GM12878 (cell line): Measurements from ENCODE around the gene ARFRP1.

Experiments used
- CTCF ChIP-seq, 3 experiments: IDR thresholded peaks in 2 of 3; conservative IDR thresholded peaks in 1 of 3; 2 replicates each; pipeline ENCODE4 v1.5.1; 2011; ENCODE audit warnings: low read depth in 3 of 3, low read length in 3 of 3, mild to moderate bottlenecking in 3 of 3, control low read depth in 2 of 3, moderate library complexity in 2 of 3, inconsistent platforms in 1 of 3, mixed read lengths in 1 of 3; ENCODE audit not compliant: control insufficient read depth in 2 of 3, insufficient read depth in 1 of 3; ENCODE audit errors: extremely low read depth in 1 of 3
- EGR1 ChIP-seq, 2 experiments: IDR thresholded peaks; 1 replicate in 1 of 2; 2 replicates in 1 of 2; pipeline ENCODE4 v1.6.1; 2011 to 2012; ENCODE audit warnings: low read depth in 2 of 2, low read length in 2 of 2, borderline replicate concordance in 1 of 2, mild to moderate bottlenecking in 1 of 2, moderate library complexity in 1 of 2
- HCFC1 ChIP-seq: fragments of 150-350 bp; IDR thresholded peaks from 2 replicates; pipeline ENCODE4 v1.6.1; 2014; ENCODE audit warnings: low read length
- JUNB ChIP-seq: IDR thresholded peaks from 2 replicates; pipeline ENCODE4 v1.6.1; 2016; ENCODE audit warnings: antibody characterized with exemption, mild to moderate bottlenecking
- MTA3 ChIP-seq: IDR thresholded peaks from 2 replicates; pipeline ENCODE4 v1.6.1; 2012; ENCODE audit warnings: low read length, inconsistent platforms, borderline replicate concordance
- POLR2A ChIP-seq: IDR thresholded peaks from 2 replicates; pipeline ENCODE4 v1.6.1; 2011; ENCODE audit warnings: low read depth, mild to moderate bottlenecking, low read length
- RFX5 ChIP-seq: IDR thresholded peaks from 2 replicates; pipeline ENCODE4 v1.6.1; 2011; ENCODE audit warnings: low read depth, low read length, improper control_type of control experiment
- TBL1XR1 ChIP-seq: IDR thresholded peaks from 2 replicates; pipeline ENCODE4 v1.6.1; 2012; ENCODE audit warnings: low read depth, low read length, improper control_type of control experiment
- TF ChIP-seq, protein P1 (sequence below): IDR thresholded peaks from 2 replicates; pipeline ENCODE4 v1.6.1; 2012; ENCODE audit warnings: mild to moderate bottlenecking, low read depth, low read length
- TF ChIP-seq, protein P2 (sequence below): IDR thresholded peaks from 2 replicates; pipeline ENCODE4 v1.6.1; 2012; ENCODE audit warnings: low read depth, low read length, improper control_type of control experiment

DNA sequence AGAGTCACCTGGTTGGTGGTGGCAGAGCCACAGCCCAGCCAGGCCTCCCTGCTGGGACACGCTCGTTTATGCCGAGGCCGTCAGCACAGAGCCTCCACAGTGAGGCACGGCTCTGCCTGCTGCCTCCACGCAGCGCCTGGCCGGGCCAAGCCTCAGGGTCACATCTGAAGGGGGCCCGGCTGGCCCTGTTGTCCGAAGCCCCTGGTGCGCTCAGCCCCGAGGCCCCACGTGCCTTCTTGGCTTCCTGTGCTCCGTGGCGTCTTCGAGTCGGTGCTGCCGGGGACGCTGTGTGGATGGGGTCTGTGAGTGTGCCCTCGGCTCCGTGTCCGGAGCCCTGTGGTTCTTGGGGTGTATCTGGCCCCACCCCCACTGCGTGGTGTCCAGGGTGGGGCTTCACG, 21.7 kb downstream of the ARFRP1 start:
- no peak for TF ChIP-seq JUNB
- TF ChIP-seq HCFC1: no peak
- TF ChIP-seq EGR1 (IDR thresholded peaks at IDR 0.05; ENCODE audit: borderline replicate concordance in 1 of 2, low read depth in 2 of 2, low read length in 2 of 2): no peak
- TF ChIP-seq, protein P1, sequence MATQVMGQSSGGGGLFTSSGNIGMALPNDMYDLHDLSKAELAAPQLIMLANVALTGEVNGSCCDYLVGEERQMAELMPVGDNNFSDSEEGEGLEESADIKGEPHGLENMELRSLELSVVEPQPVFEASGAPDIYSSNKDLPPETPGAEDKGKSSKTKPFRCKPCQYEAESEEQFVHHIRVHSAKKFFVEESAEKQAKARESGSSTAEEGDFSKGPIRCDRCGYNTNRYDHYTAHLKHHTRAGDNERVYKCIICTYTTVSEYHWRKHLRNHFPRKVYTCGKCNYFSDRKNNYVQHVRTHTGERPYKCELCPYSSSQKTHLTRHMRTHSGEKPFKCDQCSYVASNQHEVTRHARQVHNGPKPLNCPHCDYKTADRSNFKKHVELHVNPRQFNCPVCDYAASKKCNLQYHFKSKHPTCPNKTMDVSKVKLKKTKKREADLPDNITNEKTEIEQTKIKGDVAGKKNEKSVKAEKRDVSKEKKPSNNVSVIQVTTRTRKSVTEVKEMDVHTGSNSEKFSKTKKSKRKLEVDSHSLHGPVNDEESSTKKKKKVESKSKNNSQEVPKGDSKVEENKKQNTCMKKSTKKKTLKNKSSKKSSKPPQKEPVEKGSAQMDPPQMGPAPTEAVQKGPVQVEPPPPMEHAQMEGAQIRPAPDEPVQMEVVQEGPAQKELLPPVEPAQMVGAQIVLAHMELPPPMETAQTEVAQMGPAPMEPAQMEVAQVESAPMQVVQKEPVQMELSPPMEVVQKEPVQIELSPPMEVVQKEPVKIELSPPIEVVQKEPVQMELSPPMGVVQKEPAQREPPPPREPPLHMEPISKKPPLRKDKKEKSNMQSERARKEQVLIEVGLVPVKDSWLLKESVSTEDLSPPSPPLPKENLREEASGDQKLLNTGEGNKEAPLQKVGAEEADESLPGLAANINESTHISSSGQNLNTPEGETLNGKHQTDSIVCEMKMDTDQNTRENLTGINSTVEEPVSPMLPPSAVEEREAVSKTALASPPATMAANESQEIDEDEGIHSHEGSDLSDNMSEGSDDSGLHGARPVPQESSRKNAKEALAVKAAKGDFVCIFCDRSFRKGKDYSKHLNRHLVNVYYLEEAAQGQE: no peak
- no peak for TF ChIP-seq CTCF (IDR thresholded peaks at IDR 0.05 in 2 of 3, conservative IDR thresholded peaks at IDR 0.05 in 1 of 3; ENCODE audit: control insufficient read depth in 2 of 3, extremely low read depth in 1 of 3, insufficient read depth in 1 of 3, low read depth in 3 of 3, low read length in 3 of 3)
- no peak for TF ChIP-seq POLR2A
- TF ChIP-seq MTA3: no peak
- no peak for TF ChIP-seq RFX5
- TF ChIP-seq, protein P2, sequence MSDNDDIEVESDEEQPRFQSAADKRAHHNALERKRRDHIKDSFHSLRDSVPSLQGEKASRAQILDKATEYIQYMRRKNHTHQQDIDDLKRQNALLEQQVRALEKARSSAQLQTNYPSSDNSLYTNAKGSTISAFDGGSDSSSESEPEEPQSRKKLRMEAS: no peak
- no peak for TF ChIP-seq TBL1XR1
